IPS-11a (cell line): Measurements from ENCODE around the gene PLPP4.

ENCODE experiments used
- H3K4me3 ChIP-seq: one replicate; pipeline ENCODE4 v1.5.1; 2013; ENCODE audit warnings: low read depth, low read length, control low read depth

The PLPP4 gene

GRCh38 chr10:120572307-120572706 is 115.3 kb downstream of the PLPP4 start:
- no peak overlapping the region for H3K4me3 ChIP-seq

- no peak overlapping the region for H3K4me3 ChIP-seq
These were observed 116.3 kb downstream of the PLPP4 start for GRCh38 chr10:120573355-120573754.

DNA sequence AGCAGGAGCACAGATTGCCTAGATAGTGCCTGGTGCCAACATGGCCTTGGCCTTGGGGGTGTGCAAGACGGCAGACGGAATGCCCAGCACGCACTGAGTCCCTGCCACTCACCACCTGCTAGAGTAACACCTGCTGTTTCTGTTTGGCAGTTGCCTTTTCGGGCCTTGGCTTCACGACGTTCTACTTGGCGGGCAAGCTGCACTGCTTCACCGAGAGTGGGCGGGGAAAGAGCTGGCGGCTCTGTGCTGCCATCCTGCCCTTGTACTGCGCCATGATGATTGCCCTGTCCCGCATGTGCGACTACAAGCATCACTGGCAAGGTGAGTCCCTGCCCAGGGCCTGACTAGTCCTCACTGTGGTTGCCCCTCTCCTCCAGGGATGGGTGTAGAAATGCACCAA is 118.0 kb downstream of the PLPP4 start:
- H3K4me3 ChIP-seq, result no peak overlapping the region

DNA sequence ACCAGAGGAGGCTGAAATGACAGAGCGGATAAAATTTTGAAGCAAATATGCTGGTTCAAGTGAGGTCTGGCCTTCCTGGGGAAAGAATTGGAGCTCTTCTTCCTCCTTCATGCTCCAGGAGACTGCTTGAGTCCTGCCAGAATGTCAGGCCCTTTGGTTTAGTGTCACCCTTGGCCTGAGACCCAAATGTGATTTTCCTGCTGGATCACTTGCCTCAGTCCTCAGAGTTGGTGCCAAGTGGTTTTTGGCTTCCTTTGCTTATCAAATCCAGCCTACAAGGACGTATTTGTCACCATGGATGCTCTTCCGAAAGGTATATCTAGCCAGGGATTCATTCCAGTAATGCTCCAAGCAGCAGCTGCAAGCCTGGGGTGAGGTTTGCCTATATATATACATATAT is 118.4 kb downstream of the PLPP4 start:
- no peak overlapping the region for H3K4me3 ChIP-seq

GRCh38 chr10:120578134-120578533 is 121.1 kb downstream of the PLPP4 start:
- H3K4me3 ChIP-seq, result no peak overlapping the region

DNA sequence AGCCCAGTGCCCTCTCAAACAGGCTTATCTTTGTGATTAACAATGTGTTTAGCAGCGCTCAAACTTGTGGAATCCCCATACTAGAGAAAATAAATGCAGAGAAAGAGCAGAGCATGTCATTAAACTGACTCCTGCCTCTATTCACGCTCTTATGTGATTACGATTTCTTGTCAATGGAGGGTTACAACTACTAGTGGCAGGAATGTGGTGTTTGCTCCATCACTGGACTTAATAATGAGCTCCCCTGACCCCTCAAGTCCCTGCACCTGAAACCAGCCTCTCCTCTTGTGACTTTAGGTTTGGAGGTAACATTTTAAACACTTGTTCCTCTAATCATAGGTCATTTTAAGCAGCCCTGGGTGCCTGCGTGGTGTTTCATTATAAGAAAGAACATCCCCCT is 121.9 kb downstream of the PLPP4 start:
- H3K4me3 ChIP-seq, result no peak overlapping the region

- no peak overlapping the region for H3K4me3 ChIP-seq
These were observed 124.2 kb downstream of the PLPP4 start for GRCh38 chr10:120580918-120581895.

DNA sequence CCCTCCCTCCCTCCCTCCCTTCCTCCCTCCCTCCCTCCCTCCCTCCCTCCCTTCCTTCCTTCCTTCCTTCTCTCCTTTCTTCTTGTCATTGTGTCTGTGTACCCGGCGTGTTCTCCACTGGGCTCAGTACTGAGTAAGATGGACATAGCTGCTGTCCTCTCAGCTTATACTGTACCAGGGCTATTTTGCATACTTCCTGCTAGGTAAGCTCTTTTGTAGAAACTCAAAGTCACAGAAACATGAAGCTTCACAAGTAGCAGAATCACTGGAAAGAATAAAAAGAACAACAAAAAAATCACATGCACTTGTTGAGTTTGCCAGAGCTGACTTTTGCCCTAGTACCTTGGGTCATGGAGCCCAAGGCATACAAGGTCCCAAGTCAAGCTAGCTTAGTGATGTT is 125.7 kb downstream of the PLPP4 start:
- no peak overlapping the region for H3K4me3 ChIP-seq

- no peak overlapping the region for H3K4me3 ChIP-seq
These were observed 126.5 kb downstream of the PLPP4 start for GRCh38 chr10:120583424-120584108.

DNA sequence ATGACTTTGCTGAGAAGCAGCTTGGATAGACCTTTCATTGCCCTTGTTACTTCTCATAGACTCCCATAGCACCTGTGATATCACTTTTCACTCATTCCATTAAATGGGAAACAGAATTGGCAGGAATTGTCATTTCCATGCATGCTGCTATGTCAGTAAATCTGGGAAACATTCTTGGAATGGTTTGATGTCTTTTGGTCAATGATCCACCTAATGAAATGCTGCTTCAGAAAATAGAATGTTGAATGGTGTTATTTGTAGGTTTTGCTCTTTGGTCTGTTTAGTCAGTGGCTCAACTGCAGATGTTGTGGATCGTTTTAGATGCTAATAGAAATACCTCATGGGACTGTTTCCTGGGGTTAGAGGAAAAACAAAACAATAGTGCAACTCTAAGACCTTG is 127.8 kb downstream of the PLPP4 start:
- no peak overlapping the region for H3K4me3 ChIP-seq

DNA sequence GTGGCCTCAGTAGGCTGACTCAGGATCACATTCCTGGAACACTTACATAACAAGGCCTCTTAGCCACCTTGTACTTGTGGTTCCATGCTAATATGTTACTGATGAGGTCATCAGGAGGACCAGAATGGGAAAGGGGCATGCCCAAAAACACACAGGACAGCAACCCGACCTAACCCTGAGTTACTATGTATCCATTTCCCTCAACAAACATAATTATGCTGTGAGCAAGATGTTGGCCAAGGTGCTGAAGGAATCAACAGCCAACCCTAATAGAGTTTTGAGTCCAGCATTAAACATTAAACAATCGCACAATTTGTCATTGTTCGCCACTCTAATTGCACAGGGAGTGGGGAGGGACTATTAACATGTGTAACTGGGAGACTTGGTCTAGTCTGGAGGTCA is 129.4 kb downstream of the PLPP4 start:
- no peak overlapping the region for H3K4me3 ChIP-seq

GRCh38 chr10:120587061-120587460 is 130.0 kb downstream of the PLPP4 start:
- no peak overlapping the region for H3K4me3 ChIP-seq

- no peak overlapping the region for H3K4me3 ChIP-seq
These were observed 131.3 kb downstream of the PLPP4 start for GRCh38 chr10:120588311-120588710.

DNA sequence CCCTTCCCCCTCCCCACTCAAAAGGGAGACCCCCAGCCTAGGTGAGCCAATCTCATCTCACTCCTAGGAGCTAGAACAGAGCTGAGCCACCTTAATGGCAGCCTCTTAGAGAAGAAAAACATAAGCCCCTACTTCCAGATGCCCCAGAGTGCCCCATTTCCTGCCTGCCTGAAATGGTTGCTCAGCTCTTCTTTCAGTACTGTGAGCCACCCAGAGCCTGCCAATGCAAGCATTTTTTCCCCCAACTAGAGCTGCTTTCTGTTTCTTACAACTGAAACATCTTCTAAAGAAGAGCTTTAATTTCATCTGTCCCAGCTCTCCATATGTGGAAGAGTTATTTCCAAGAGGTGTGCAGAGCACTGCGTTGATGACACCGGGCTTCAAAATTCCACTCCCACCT is 136.7 kb downstream of the PLPP4 start:
- no peak overlapping the region for H3K4me3 ChIP-seq

GRCh38 chr10:120597902-120598301 is 140.9 kb downstream of the PLPP4 start:
- no peak overlapping the region for H3K4me3 ChIP-seq

DNA sequence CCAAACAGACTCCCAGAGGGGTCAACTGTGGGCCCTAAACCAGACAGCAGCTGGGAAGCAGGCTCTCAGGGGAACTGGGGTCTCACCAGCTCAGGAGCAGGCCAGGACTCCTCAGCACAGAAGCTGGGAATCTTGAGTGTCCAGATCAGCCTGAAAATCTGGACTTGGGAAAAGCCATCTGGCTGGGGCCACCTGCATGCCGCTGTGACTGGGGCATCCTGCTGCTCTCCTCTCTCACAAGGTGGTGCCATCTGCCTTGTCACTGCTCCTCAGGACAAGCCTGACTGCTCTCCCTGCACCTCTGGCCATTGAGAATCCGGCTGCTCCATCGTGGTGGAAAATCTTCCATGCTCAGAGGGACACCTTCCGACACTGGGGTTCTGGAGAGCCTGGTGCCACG is 141.4 kb downstream of the PLPP4 start:
- H3K4me3 ChIP-seq, result no peak overlapping the region

- no peak overlapping the region for H3K4me3 ChIP-seq
These were observed 142.2 kb downstream of the PLPP4 start for GRCh38 chr10:120599200-120599724.

DNA sequence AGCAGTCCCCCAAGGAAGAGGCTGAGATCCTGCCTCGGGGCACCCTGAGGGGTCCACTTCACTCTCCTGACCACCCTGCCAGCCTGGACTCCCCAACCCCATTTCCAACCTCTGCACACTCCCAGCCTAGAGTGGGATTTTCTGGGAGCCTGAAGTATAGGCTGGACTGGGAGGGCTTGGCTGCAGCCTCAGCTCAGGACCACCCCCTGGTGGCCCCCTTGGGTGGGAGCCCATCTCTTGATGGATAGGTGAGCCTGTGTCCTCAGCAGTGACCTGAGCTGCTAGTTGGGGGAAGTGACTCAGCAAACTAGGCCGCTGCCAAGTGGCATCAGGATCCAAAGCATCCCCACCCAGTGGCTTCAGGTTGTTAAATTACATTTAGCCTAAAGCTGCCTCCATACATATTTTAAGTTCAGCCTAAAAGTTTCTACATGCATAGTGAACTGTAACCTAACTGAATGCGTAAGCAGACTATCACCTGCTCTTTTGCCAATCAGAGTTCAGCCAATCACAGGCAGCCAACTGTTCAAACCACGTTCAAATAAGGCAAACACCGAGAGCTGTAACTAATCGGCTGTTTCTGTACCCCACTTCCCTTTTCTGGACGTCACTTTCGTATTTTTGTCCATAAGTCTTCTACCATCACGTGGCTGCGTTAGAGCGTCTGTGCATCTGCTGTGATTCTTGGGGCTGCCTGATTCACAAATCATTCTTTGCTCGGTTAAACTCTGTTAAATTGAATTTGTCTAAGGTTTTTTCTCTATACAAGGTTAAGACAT is 144.0 kb downstream of the PLPP4 start:
- no peak overlapping the region for H3K4me3 ChIP-seq

GRCh38 chr10:120601999-120602398 is 145.0 kb downstream of the PLPP4 start:
- no peak overlapping the region for H3K4me3 ChIP-seq

GRCh38 chr10:120605410-120605809 is 148.4 kb downstream of the PLPP4 start:
- no peak overlapping the region for H3K4me3 ChIP-seq
